Sigmoid colon (tissue), 4 donors: ENCODE results near the gene GEN1.

ENCODE experiments used
- CTCF ChIP-seq, 4 experiments: fragments of 450-650 bp in 3 of 4; fragments of 200-600 bp in 1 of 4; IDR thresholded peaks; one replicate each; pipeline ENCODE4 v1.5.1; 2016 to 2019; ENCODE audit warnings: antibody characterized with exemption in 4 of 4, mild to moderate bottlenecking in 3 of 4, moderate library complexity in 2 of 4
- EP300 ChIP-seq, 4 donors: sonication (generic); formaldehyde crosslinking; IDR thresholded peaks; one replicate each; pipeline ENCODE4 v1.6.1; 2017; ENCODE audit warnings: antibody characterized with exemption in 4 of 4
- POLR2A ChIP-seq, 2 donors: fragments of 450-650 bp; IDR thresholded peaks; one replicate each; pipeline ENCODE4 v1.6.1; 2016; ENCODE audit warnings: antibody characterized with exemption in 2 of 2, mild to moderate bottlenecking in 2 of 2, moderate library complexity in 2 of 2
- POLR2AphosphoS5 ChIP-seq, 4 donors: sonication (generic); formaldehyde crosslinking; IDR thresholded peaks; one replicate each; pipeline ENCODE4 v1.6.1; 2017; ENCODE audit warnings: antibody characterized with exemption in 4 of 4

- TF ChIP-seq POLR2A (IDR thresholded peaks at IDR 0.05) (no peak), CTCF (IDR thresholded peaks at IDR 0.05) (no peak), POLR2AphosphoS5 (IDR thresholded peaks at IDR 0.05) (no peak), EP300 (IDR thresholded peaks at IDR 0.05) (no peak)
Measured at GRCh38 chr2:17788773-17789172, 34.8 kb downstream of the GEN1 start.
